Stimulated activated CD8-positive, alpha-beta memory T cell treated with anti-CD3 and anti-CD28 coated beads, Interleukin-2, amount 100 ng/mL, for 1 hour (primary cell): ENCODE measurements around the gene RNH1.

Experiments
- DNase-seq, 2 donors: peaks; one replicate each; pipeline ENCODE4 v3.0.0-alpha.2; 2020; ENCODE audit warnings: low read depth in 2 of 2

RNH1 gene

GRCh38 chr11:537622-538430 is 30.8 kb upstream of the RNH1 start:
- no peak for DNase-seq

DNA sequence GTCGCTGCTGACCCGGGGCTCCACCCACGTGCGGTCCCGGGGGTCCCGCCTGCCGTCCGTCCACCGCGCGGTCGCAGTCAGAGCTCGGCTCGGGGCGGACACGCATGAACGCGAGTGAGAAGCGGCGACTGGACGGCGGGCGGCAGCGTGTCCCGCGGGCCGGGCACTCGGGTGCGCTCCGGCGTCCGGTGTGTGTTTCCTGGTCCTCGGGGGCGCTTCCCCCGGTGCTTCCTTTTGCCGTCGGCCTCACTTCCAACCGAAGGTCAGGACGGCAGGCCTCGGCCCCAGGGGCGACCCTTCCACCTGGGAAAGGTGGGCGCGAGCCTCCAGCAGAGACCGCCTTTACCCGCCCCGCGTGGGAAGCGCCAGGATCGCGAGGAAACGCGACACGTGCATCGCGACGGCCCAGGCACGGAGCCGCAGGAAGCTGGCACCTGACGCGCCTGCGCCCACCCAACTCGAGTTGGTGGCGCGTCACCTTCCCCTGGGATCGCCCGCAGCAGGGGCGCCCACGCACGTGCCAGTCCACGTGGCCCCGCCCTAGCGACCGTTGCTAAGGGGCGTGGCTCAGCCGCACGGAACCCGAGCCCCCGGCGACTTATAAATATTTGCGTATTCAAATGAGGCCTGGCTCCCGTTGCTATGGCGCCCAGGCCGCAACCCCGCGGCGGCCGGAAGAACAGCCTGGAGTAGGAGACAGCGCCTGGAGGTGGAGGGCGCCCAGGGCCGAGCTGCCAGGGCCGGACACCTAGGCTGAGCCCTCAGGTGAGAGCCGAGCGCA is 30.0 kb upstream of the RNH1 start, which contains the start of gene LRRC56:
Gene LRRC56 (plus strand): TSS at position 687 of the 781 bp plus-strand sequence. CDS start 3,158 bp downstream, outside the sequence.
- DNase-seq: peak; percentile 86

DNA sequence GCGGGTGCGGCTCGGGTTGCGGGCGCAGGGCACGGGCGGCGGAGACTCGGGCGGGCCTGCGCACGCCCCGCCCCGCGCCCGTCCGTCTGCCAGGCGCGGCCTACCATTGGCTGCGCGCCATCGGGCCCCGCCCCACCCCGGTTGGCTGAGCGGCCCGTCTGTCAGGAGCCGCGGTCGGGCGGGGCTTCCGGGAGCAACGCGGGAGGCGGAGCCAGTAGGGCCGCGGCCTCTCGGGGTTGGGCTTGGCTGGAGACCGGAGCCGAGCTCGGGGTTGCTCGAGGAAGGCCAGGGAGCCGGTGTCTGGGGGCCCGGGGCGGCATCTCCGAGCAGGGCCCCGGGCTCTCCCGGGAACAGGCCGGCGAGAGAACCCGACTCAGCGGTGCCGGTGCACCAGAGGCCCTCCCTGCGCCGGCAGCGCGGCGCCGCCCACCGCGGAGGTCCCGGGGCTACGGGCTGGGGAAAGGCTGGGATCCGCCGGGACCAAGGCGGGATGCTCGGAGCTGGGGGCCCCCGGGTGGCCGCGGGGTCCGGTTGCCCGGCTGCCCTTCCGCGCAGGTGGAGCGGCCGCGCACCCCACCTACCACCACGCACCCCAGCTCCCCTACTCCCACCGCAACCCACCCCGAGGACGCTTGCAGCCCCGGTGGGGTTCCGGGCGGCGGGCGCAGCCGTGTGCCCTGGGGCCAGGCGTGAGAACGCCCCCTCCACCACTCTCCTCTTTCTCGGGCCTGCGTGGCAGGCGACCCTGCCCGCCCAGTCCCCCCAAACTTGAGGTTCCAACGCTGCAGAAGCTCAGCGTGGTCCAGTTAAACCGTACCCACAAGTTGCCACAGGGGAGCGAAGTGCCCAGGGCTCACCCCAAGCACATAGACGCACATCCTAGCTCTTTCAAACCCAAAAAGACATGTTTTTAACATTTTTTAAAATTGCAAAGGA is 28.7 kb upstream of the RNH1 start, which contains the start of gene HRAS:
Gene HRAS (minus strand): TSS at position 58 of the 936 bp plus-strand sequence.
- peak; percentile 91 to 93 for DNase-seq

GRCh38 chr11:535210-535518 is 28.1 kb upstream of the RNH1 start:
- DNase-seq: no peak

GRCh38 chr11:534396-535209 is 27.6 kb upstream of the RNH1 start:
- DNase-seq: no peak

DNA sequence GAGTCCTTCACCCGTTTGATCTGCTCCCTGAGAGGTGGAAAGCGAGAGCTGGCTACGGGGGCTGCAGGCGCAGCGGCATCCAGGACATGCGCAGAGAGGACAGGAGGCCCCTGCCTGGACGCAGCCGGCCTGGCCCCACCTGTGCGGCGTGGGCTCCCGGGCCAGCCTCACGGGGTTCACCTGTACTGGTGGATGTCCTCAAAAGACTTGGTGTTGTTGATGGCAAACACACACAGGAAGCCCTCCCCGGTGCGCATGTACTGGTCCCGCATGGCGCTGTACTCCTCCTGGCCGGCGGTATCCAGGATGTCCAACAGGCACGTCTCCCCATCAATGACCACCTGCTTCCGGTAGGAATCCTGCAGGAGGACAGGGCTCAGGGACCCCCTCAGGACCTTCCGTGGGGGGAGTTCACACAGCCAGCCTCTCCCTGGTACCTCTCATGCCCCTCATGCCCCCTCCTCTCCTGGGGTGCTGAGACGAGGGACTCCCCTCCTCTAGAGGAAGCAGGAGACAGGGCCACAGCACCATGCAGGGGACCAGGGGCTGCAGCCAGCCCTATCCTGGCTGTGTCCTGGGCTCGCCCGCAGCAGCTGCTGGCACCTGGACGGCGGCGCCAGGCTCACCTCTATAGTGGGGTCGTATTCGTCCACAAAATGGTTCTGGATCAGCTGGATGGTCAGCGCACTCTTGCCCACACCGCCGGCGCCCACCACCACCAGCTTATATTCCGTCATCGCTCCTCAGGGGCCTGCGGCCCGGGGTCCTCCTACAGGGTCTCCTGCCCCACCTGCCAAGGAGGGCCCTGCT is 26.7 kb upstream of the RNH1 start:
- no peak for DNase-seq

GRCh38 chr11:532986-533585 is 26.0 kb upstream of the RNH1 start:
- DNase-seq: no peak

DNA sequence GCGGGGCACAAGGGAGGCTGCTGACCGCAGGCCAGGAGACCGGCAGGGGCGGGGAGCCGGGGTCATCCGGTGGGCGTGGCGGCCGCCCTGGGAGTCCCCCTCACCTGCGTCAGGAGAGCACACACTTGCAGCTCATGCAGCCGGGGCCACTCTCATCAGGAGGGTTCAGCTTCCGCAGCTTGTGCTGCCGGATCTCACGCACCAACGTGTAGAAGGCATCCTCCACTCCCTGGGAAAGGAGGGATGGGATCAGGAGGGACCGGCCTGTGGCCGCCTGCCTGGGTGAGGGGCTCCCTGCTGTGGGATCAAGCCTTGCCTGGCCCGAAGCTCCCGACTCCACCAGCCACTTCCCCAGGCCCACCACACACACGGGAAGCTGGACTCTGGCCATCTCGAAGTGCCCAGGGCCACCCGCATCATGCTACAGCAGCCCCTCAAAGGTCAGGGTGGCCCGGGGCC is 25.5 kb upstream of the RNH1 start:
- no peak for DNase-seq

- no peak for DNase-seq
These were observed 25.0 kb upstream of the RNH1 start for GRCh38 chr11:531919-532526.

- DNase-seq: no peak
These were observed 24.2 kb upstream of the RNH1 start for GRCh38 chr11:530960-531831.

DNA sequence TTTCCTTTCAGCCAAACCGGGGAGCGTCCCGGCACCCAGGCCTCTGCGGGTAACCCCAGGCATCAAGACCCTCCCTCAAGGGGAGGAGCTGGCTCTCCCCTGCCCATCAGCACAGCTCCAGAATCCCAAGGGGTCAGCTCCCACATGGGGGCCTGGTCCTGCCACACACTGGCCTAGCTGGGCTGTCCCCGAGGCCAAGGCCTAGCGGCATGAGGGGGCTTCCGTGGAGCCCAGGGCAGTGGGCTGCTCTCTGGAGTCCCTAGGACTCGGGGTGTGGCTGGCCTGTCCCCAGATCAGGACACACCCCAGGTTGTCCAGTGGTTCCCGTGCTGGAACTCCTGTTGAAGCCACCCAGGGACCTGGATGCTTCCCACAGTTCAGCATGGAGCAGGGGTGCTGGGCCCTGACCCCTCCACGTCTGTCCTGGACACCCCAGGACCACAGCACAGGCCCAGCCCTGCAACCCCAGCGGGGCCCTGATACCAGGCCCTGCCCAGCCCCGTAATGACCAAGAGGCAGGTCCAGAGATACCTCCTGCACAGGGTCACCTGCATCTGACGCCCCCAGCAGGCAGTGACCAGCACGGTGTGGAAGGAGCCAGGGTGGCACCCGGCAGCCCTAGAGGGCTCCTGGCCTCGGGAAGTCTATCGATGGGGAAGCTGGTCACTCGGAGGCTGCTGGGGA is 22.8 kb upstream of the RNH1 start:
- DNase-seq: no peak

- DNase-seq: no peak
These were observed 22.0 kb upstream of the RNH1 start for GRCh38 chr11:528815-529727.

DNA sequence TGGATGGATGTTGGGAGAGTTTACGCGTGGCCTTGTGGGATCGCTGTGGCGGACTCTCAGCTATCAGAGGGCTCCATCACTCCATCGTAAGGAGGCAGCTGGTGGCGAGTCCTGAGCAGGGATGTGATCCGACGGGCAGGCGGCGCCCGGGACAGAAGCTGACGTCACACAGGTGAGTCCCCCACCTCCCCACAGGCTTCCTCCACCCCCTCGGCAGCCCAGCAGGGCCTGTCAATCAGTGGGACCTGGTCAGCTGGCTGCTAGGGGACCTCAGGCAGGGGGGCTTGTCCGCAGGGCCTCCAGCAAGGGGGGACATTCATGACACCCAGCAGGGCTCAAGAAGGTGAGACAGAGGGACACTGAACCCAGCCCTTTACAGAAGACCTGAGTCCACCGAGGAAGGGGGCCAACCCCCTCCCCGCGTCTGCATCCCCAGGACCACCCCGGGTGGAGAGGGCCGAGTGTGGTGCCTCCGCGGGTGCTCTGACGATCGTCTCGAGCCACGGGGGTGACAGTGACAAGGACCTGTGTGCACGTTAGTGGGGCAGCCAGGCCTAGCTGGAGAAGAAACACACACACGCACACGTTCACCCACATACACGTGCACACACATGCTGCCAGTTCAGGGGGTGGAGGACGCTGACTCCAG is 21.2 kb upstream of the RNH1 start:
- no peak for DNase-seq

DNA sequence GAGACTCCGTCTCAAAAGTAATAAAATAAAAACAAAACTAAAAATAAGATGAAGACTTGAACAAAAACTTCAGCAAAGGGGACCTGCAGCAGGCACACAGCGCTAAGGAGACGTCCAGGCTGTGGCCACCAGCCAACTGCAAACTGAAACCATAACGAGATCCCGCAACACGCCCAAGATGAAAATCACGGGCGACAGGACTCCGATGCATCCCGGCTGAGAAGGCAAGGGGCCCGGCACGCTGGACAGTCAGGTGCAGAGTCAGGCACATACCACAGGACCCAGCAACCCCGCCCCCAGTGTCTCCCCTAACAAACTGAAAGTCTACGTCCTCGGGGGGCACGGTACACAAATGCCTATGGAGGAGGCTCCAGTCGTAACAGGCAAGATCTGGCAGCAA is 19.1 kb upstream of the RNH1 start:
- no peak for DNase-seq

DNA sequence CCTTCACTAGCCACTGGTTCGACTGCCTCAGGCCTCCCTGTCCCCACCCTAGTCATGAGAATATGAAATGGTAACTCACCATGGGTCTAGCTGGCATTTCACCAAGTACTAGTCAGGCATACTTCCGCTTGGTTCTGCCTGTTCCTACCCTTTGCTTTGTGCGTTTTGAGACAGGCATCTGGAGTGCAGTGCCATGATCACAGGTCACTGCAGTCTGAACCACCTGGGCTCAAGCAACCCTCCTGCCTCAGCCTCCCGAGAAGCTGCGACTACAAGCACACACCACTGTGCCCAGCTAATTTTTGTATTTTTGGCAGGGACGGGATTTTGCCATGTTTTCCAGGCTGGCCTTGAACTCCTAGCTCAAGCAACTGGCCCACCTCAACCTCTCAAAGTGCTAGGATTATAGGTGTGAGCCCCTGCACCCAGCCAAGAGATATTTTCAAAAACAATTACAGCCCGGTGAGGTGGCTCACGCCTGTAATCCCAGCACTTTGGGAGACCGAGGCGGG is 14.2 kb upstream of the RNH1 start:
- DNase-seq: no peak
